BJ (cell line): ENCODE data around the gene EDRF1. TPM values are rescaled to one million over a fixed set of nuclear protein-coding genes. Genes with fewer than 3 reads are reported as not detected.

Experiments used
- CTCF ChIA-PET: fragments of 350-600 bp; formaldehyde crosslinking; extraction: SDS; loops from one replicate; lab custom pipeline; 2021; ENCODE audit warnings: antibody characterized with exemption, inconsistent platforms; lab: Yijun Ruan, JAX
- POLR2A ChIA-PET: fragments of 300-600 bp; sonication (Branson Sonifier 250); formaldehyde crosslinking; extraction: SDS; loops from one replicate; lab custom pipeline; 2021; ENCODE audit warnings: antibody characterized with exemption; lab: Charles Lee
- DNase-seq: peaks from one replicate; pipeline ENCODE4 v3.0.0-alpha.2; 2011; ENCODE audit warnings: low read depth
- H3K27me3 ChIP-seq: 2 replicates; pipeline ENCODE4 v1.6.0; 2011; ENCODE audit warnings: low read length; ENCODE audit not compliant: control insufficient read depth, insufficient read depth
- H3K36me3 ChIP-seq: 2 replicates; pipeline ENCODE4 v1.5.1; 2011; ENCODE audit warnings: low read length; ENCODE audit not compliant: control insufficient read depth, insufficient read depth
- H3K4me3 ChIP-seq: 2 replicates; pipeline ENCODE4 v1.5.1; 2011; ENCODE audit warnings: low read depth, mild to moderate bottlenecking, control low read depth, low read length
- polyA plus RNA-seq: library from polyadenylated mRNA; depleted of rRNA; stranded (reverse); fragments of >200 nt; gene quantifications from 2 replicates; pipeline ENCODE4 v1.2.3, GENCODE V29; 2011
- TF ChIP-seq, protein P1 (sequence below): IDR thresholded peaks from 2 replicates; pipeline ENCODE4 v1.5.1; 2011; ENCODE audit warnings: low read depth, mild to moderate bottlenecking, control low read depth, inconsistent platforms, low read length, moderate library complexity; ENCODE audit not compliant: insufficient read depth

Gene EDRF1
- polyA plus RNA-seq, 1 experiment: 15.7 TPM

GRCh38 chr10:125779403-125780327, 60.2 kb downstream of the EDRF1 start:
- DNase-seq: no peak
- TF ChIP-seq, protein P1, sequence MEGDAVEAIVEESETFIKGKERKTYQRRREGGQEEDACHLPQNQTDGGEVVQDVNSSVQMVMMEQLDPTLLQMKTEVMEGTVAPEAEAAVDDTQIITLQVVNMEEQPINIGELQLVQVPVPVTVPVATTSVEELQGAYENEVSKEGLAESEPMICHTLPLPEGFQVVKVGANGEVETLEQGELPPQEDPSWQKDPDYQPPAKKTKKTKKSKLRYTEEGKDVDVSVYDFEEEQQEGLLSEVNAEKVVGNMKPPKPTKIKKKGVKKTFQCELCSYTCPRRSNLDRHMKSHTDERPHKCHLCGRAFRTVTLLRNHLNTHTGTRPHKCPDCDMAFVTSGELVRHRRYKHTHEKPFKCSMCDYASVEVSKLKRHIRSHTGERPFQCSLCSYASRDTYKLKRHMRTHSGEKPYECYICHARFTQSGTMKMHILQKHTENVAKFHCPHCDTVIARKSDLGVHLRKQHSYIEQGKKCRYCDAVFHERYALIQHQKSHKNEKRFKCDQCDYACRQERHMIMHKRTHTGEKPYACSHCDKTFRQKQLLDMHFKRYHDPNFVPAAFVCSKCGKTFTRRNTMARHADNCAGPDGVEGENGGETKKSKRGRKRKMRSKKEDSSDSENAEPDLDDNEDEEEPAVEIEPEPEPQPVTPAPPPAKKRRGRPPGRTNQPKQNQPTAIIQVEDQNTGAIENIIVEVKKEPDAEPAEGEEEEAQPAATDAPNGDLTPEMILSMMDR: no peak
- H3K36me3 ChIP-seq: no peaks in the 10 kb centered on the region
- CTCF ChIA-PET: no interaction called here
- POLR2A ChIA-PET: no interaction called here
- H3K4me3 ChIP-seq: no peak overlapping the region
- H3K27me3 ChIP-seq: no peaks in the 10 kb centered on the region

GRCh38 chr10:125781374-125781773, 61.9 kb downstream of the EDRF1 start:
- no peak overlapping the region for H3K4me3 ChIP-seq
- no peak for DNase-seq
- POLR2A ChIA-PET: no interaction called here
- H3K36me3 ChIP-seq: no peaks in the 10 kb centered on the region
- CTCF ChIA-PET: no interaction called here
- H3K27me3 ChIP-seq: no peaks in the 10 kb centered on the region
- TF ChIP-seq, protein P1: no peak

GRCh38 chr10:125782054-125782453, 62.5 kb downstream of the EDRF1 start:
- ChIA-PET CTCF (no interaction called here), POLR2A (no interaction called here)
- Histone ChIP-seq H3K36me3 (no peaks in the 10 kb centered on the region), H3K27me3 (no peaks in the 10 kb centered on the region), H3K4me3 (no peak overlapping the region)
- TF ChIP-seq, protein P1: no peak
- no peak for DNase-seq

DNA sequence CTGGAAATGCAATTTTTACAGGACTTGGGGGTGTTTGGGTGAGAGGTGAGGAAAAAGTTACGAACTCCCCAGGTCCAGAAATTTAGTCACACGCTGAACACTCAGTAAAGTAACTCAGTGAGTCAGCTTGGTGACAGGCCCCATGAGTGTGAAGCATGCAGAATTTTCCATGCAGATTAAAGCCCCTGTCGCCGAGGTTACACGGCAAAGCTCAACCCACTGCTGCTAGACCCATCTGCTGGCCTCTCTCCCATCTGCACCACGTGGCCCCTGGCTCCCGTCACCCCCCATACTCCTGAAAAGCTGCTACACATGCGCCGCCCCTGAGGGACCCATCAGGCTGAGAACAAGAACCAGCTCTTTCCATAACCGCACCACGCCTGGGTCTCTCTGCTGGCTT, 63.1 kb downstream of the EDRF1 start:
- POLR2A ChIA-PET: no interaction called here
- no peaks in the 10 kb centered on the region for H3K27me3 ChIP-seq
- TF ChIP-seq, protein P1: no peak
- H3K36me3 ChIP-seq: no peaks in the 10 kb centered on the region
- no peak overlapping the region for H3K4me3 ChIP-seq
- no peak for DNase-seq
- CTCF ChIA-PET: no interaction called here

- ChIA-PET CTCF (interaction anchor here (1.4 kb wide), 1 partner anchor 18 kb away, joined by 3 read pairs; no protein-coding TSS in a partner anchor), POLR2A (no interaction called here)
- H3K36me3 ChIP-seq: no peaks in the 10 kb centered on the region
- TF ChIP-seq, protein P1: no peak
- no peak overlapping the region for H3K4me3 ChIP-seq
- DNase-seq: no peak
- H3K27me3 ChIP-seq: no peaks in the 10 kb centered on the region
Measured at GRCh38 chr10:125783408-125783807, 63.9 kb downstream of the EDRF1 start.
